Activated naive CD8-positive, alpha-beta T cell (primary cell): ENCODE data around the gene ARID2.

Source experiments
- H3K27ac Mint-ChIP-seq: one replicate; pipeline ENCODE4 v1.8.0; 2021; ENCODE audit warnings: mixed read lengths
- H3K27me3 Mint-ChIP-seq: one replicate; pipeline ENCODE4 v1.8.0; 2021; ENCODE audit warnings: mixed read lengths
- H3K36me3 Mint-ChIP-seq: one replicate; pipeline ENCODE4 v1.8.0; 2021; ENCODE audit warnings: mixed read lengths
- H3K4me1 Mint-ChIP-seq: one replicate; pipeline ENCODE4 v1.8.0; 2021; ENCODE audit warnings: low read depth, mixed read lengths
- H3K4me3 Mint-ChIP-seq: one replicate; pipeline ENCODE4 v1.8.0; 2021; ENCODE audit warnings: mild to moderate bottlenecking, mixed read lengths
- H3K9me3 Mint-ChIP-seq: one replicate; pipeline ENCODE4 v1.8.0; 2021; ENCODE audit warnings: low read depth, mixed read lengths

The ARID2 gene

DNA sequence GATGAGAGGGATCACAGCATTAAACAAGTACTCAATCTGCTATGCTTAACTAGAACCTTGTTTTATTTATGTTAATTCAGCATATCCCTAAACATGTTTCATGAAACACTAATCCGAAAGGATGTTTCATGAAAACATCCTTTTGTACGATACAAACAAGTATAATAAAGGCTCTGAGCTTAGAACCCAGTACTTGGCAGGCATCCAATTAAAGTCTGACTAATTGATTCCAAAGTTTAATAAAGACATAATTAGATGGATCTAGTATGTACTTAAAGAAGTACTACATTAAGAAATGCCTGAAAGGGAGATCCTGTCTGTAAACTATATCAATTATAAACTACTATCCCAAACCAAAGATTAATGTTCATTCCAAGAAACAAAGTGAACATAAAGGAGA is 209.1 kb downstream of the ARID2 start:
- Mint-ChIP-seq H3K36me3 (peaks cover 32% of the 10 kb centered on the region), H3K27ac (no peak overlapping the region), H3K9me3 (no peaks in the 10 kb centered on the region), H3K4me1 (peaks cover 19% of the 10 kb centered on the region), H3K4me3 (no peak overlapping the region), H3K27me3 (no peaks in the 10 kb centered on the region)

GRCh38 chr12:45939759-45940158 is 210.3 kb downstream of the ARID2 start:
- Mint-ChIP-seq H3K27me3 (no peaks in the 10 kb centered on the region), H3K9me3 (no peaks in the 10 kb centered on the region), H3K4me1 (peaks cover 19% of the 10 kb centered on the region), H3K27ac (no peak overlapping the region), H3K36me3 (peaks cover 41% of the 10 kb centered on the region), H3K4me3 (no peak overlapping the region)

GRCh38 chr12:45944771-45945170 is 215.3 kb downstream of the ARID2 start:
- Mint-ChIP-seq H3K27ac (peak overlapping the region; percentile 19), H3K27me3 (no peaks in the 10 kb centered on the region), H3K9me3 (no peaks in the 10 kb centered on the region), H3K36me3 (peaks cover 35% of the 10 kb centered on the region), H3K4me3 (no peak overlapping the region), H3K4me1 (peaks cover 11% of the 10 kb centered on the region)

DNA sequence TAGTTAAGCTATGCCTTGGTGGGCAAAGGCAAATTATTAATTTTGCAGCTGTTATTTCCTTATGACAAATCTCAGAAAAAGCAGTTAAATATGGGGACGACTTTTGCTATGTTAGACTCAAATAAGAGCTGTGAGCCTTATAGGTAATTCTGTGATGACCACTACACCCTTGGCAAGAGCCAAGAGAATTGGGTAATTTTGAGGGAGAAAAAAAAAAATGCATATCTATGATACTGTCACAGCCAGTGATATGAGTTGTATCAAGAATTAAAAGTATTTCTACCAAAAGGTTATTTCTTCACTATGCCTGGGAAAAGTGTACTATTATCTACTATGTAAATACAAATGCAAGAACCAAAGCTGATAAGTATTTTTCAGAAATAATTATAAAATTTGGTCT is 216.9 kb downstream of the ARID2 start:
- H3K4me3 Mint-ChIP-seq = no peak overlapping the region
- peaks cover 24% of the 10 kb centered on the region for H3K36me3 Mint-ChIP-seq
- H3K4me1 Mint-ChIP-seq = peaks cover 6% of the 10 kb centered on the region
- H3K27ac Mint-ChIP-seq = no peak overlapping the region
- no peaks in the 10 kb centered on the region for H3K9me3 Mint-ChIP-seq
- no peaks in the 10 kb centered on the region for H3K27me3 Mint-ChIP-seq

- Mint-ChIP-seq H3K27ac (no peak overlapping the region), H3K36me3 (peaks cover 12% of the 10 kb centered on the region), H3K4me3 (no peak overlapping the region), H3K4me1 (peaks cover 2% of the 10 kb centered on the region), H3K9me3 (no peaks in the 10 kb centered on the region), H3K27me3 (no peaks in the 10 kb centered on the region)
These were observed 219.0 kb downstream of the ARID2 start for GRCh38 chr12:45948546-45948945.
